ENCODE measurements around the gene ARMC9. TPM values are rescaled to one million over a fixed set of nuclear protein-coding genes. Genes with fewer than 3 reads are reported as not detected.

Gene ARMC9
- total RNA-seq, 4 donors from 2014 or later: 2.8 to 15.9 (median 6.6) TPM

DNA sequence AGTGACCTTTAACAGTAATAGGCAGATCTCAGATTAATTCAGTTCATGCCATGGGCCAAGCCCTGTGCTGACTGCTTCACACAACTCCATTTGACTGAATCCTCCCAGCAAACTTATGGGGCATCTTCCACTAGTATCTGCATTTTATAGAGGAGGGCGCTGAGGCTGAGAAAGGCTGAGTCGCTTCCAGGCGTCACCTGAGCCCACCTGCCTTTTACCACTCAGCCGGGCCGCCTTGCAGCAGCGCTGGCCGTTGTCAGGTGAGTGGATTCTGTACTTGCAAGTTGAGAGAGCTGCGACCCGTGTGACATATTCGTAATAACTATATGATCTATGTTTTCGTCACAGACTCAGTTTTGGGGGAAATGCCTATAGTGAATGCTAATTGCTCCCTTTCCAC is 137.8 kb downstream of the ARMC9 start:
- ATAC-seq (ENCODE audit: low FRiP score): no peak
- no peak for DNase-seq (ENCODE audit: low spot score)
- no peak for TF ChIP-seq CTCF (IDR thresholded peaks at IDR 0.05)

DNA sequence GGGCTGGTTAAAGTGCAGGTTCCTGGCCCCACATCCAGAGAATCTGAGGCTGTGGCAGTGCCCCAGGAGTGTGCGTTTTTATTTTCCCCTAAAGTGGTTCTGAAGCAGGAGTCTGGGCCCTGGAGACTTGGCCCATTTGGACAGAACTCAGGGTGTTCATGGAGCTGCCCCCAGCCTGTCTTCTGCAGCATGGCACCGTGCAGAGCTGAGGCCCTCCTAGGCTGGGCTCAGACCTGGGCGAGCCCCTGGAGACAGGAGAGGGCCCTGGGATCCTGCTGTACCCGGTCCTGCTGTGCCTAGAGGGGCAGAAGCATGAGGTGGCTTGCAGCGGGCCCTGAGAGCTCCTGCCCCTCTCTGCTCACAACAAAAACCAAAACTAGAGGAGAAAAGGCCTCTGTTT is 138.3 kb downstream of the ARMC9 start:
- no peak for TF ChIP-seq CTCF (IDR thresholded peaks at IDR 0.05)
- DNase-seq (ENCODE audit: low spot score) (no peak), ATAC-seq (ENCODE audit: low FRiP score) (no peak)

- ATAC-seq (ENCODE audit: low FRiP score) (no peak), DNase-seq (ENCODE audit: low spot score) (no peak)
- TF ChIP-seq CTCF (IDR thresholded peaks at IDR 0.05): no peak
Measured at GRCh38 chr2:231337807-231338759, 139.7 kb downstream of the ARMC9 start.

DNA sequence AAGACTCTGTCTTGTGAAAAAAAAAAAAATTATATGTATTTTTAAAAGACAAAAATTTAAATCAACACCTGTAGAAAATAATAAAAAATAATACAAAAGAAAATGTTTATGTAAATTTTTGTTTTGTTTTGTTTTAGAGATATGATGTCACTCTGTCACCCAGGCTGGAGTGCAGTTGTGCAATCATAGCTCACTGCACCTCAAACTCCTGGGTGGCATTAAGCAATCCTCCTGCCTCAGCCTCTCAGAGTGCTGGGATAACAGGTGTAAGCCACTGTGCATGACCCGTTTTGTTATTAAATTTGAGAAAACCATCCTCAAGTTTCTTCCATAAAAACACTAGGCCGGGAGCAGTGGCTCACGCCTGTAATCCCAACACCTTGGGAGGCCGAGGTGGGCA is 140.9 kb downstream of the ARMC9 start:
- DNase-seq (ENCODE audit: low spot score): no peak
- TF ChIP-seq CTCF (IDR thresholded peaks at IDR 0.05): no peak
- ATAC-seq (ENCODE audit: low FRiP score): no peak

- TF ChIP-seq CTCF (IDR thresholded peaks at IDR 0.05): no peak
- ATAC-seq (ENCODE audit: low FRiP score): no peak
- DNase-seq (ENCODE audit: low spot score): no peak
Measured at GRCh38 chr2:231341100-231341499, 142.7 kb downstream of the ARMC9 start.

GRCh38 chr2:231342061-231342711 is 143.8 kb downstream of the ARMC9 start:
- DNase-seq (ENCODE audit: low spot score) (no peak), ATAC-seq (ENCODE audit: low FRiP score) (no peak)
- no peak for TF ChIP-seq CTCF (IDR thresholded peaks at IDR 0.05)

All from omental fat pad (tissue), 4 donors.